22Rv1 (cell line): ENCODE results near the gene DNAJA4.

Experiments used
- H3K27ac ChIP-seq: fragments of 450-650 bp; 2 replicates; pipeline ENCODE4 v1.5.1; 2017
- ZFX ChIP-seq: fragments of 450-650 bp; IDR thresholded peaks from 2 replicates; pipeline ENCODE4 v1.6.1; 2017; ENCODE audit warnings: antibody characterized with exemption, borderline replicate concordance
- TF ChIP-seq, protein P1 (sequence below): fragments of 450-650 bp; IDR thresholded peaks from 2 replicates; pipeline ENCODE4 v1.5.1; 2017; ENCODE audit warnings: mild to moderate bottlenecking

Gene DNAJA4

GRCh38 chr15:78301326-78301725 is 37.0 kb downstream of the DNAJA4 start:
- TF ChIP-seq, protein P1, sequence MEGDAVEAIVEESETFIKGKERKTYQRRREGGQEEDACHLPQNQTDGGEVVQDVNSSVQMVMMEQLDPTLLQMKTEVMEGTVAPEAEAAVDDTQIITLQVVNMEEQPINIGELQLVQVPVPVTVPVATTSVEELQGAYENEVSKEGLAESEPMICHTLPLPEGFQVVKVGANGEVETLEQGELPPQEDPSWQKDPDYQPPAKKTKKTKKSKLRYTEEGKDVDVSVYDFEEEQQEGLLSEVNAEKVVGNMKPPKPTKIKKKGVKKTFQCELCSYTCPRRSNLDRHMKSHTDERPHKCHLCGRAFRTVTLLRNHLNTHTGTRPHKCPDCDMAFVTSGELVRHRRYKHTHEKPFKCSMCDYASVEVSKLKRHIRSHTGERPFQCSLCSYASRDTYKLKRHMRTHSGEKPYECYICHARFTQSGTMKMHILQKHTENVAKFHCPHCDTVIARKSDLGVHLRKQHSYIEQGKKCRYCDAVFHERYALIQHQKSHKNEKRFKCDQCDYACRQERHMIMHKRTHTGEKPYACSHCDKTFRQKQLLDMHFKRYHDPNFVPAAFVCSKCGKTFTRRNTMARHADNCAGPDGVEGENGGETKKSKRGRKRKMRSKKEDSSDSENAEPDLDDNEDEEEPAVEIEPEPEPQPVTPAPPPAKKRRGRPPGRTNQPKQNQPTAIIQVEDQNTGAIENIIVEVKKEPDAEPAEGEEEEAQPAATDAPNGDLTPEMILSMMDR: no peak
- TF ChIP-seq ZFX: no peak
- H3K27ac ChIP-seq: no peak overlapping the region

GRCh38 chr15:78301828-78302227 is 37.5 kb downstream of the DNAJA4 start:
- TF ChIP-seq, protein P1: no peak
- no peak overlapping the region for H3K27ac ChIP-seq

DNA sequence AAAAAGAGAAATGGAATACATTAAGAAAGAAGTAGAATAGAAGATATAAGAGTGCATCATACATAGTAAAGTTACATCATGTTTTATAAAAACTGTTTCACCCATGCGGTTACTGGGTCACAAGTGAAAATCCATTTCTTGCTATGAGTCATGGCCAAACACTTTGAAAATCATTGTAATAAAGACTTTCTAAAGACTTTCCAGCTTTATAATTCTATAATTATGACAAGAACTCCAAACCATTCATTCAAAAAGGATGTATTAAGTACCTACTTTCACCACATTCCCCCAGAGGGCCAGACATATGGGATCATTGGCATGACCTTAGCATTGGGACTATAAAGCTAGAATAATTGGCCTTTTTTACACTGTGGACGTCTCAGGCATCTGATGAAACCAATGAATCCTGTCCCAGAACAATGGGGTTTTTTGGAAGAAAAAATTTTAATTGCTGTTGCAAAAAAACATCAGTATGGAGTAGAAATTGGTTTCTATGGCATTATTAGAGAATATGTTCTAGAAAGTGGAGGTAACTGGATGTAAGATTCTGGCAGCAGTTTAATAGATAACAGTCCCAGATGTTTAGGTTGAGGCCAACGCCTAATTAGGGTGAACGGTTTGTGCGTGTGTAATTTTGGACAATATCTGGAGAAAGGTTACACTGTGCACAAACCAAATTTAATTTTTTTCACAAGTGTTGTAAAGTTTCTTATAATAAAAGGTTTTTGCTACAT is 38.4 kb downstream of the DNAJA4 start:
- TF ChIP-seq, protein P1: no peak
- no peak for TF ChIP-seq ZFX
- H3K27ac ChIP-seq: no peak overlapping the region

DNA sequence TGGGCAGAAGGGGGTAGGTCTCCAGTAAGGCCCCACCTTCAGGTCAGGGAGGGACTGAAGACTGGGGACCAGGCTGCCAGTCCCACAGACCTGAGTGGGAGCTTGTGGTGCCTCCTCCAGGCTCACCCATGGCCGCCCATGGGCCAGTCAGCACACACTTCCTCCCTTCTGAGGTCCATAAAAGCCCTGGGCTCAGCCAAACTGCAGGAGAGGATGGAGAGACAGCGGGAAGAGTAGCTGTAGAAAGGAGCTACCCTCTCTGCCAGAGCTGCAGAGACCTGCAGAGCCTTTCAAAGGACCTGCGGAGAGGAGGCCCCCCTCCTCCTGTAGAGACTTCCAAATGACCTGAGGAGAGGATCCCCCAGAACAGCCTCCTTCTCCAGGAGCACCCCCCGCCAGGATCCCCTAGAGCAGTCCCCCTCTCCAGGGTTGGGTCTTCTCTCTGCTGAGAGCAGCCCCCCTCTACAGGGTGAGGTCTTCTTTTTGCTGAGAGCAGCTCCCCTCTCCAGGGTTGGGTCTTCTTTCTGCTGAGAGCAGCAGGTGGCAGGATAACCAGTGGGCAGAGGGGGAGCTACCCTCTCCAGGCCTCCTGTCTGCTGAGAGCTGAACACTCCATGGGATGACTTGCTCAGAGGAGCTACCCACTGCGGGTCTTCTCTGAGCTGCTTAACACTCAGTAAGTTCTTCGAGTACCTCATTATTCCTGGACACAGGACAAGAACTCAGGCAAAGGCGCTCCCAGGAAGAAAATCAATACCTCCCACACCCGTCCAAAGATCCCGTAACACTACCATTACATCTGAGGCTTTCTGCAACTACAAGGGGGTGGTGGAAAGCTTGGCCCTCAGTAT is 40.1 kb downstream of the DNAJA4 start:
- H3K27ac ChIP-seq: no peak overlapping the region

DNA sequence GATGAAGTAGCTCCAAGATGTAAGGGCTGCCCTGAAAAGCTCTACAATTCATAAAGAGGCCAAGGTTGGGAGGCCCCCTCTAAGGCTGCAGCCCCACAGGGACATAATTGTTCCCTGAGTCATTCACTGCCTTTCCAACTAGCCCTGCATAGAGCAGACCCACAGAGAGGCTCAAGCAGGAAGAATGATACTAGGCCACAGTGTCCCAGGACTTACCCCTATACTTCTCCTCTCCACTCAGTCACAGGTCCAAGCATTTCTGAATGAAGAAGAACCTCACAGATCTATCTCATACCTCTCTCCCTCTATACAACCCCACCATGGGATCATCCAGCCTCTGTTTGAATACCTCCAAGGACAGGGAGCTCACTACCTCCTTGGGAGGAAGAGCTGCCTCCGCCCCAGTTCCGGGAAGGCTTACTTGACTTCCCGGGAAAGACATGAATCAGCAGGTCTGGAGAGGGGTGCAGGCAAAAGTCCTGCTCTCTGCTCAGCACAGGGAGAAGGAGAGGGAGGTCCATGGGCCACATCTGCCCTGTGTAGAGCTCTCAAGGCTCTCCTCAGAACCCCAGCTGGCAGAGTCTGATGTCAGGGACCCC is 41.9 kb downstream of the DNAJA4 start:
- H3K27ac ChIP-seq: no peak overlapping the region
- TF ChIP-seq, protein P1: no peak
- no peak for TF ChIP-seq ZFX

More for the DNA sequence above, 40.1 kb downstream of the DNAJA4 start:
- TF ChIP-seq ZFX: no peak
- TF ChIP-seq, protein P1: no peak

- TF ChIP-seq ZFX: no peak
- TF ChIP-seq, protein P1: no peak
- H3K27ac ChIP-seq: no peak overlapping the region
Measured at GRCh38 chr15:78307976-78308375, 43.6 kb downstream of the DNAJA4 start.

DNA sequence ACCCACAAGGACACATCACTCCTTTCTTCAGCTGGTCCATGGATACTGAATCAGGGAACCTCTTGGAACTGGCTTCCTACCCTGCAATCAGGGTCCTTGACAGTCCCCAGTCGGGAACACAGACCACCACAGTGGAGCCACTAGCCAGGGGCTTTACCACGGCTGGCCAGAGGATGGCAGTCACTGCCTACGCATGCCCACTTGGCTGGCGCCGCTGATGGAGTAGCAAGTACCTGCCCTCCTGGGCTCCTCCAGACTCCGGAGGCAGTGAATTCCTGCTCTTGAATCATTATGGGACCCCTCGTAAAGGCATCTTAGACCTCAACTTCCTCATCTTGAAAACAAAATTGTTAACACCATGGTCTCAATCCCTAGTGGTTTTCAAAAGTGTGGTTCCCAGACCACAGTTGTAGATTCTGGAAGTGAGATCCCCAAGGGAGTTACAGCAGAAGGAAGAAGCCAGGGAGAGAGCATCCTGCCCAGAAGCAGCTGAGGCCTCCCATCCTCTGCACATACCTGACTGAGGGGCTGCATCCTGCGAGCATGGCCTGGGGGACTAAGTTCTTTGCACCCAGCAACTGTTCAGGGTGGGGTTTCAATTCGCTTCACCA is 44.2 kb downstream of the DNAJA4 start:
- no peak overlapping the region for H3K27ac ChIP-seq
- TF ChIP-seq ZFX: no peak
- TF ChIP-seq, protein P1: peak; percentile 94
